Effector memory CD4-positive, alpha-beta T cell (primary cell): ENCODE measurements around the gene POLR2E.
"Not testable (repeated sequence)": the region's sequence is repeated elsewhere in the genome, so short reads cannot be mapped to it uniquely, and the experiment has no call there.

Experiments
- DNase-seq, 3 donors: peaks; one replicate each; pipeline ENCODE4 v3.0.0-alpha.2; 2020
- H3K27ac ChIP-seq: 2 replicates; pipeline ENCODE4 v1.7.0; 2013; ENCODE audit warnings: mild to moderate bottlenecking, low read length, moderate library complexity; ENCODE audit not compliant: insufficient read depth, poor library complexity, severe bottlenecking
- H3K27me3 ChIP-seq: replicated peaks from 2 replicates; pipeline ENCODE4 v1.7.0; 2013; ENCODE audit warnings: mild to moderate bottlenecking, low read length; ENCODE audit not compliant: insufficient read depth, control insufficient read depth, poor library complexity, severe bottlenecking
- H3K36me3 ChIP-seq: 2 replicates; pipeline ENCODE4 v1.7.0; 2013; ENCODE audit warnings: mild to moderate bottlenecking, low read length, moderate library complexity; ENCODE audit not compliant: control insufficient read depth, insufficient read depth
- H3K4me1 ChIP-seq: 2 replicates; pipeline ENCODE4 v1.7.0; 2013; ENCODE audit warnings: low read length, mild to moderate bottlenecking; ENCODE audit not compliant: control insufficient read depth, insufficient read depth, poor library complexity, severe bottlenecking
- H3K4me3 ChIP-seq: 2 replicates; pipeline ENCODE4 v1.7.0; 2013; ENCODE audit warnings: low read length, low read depth, mild to moderate bottlenecking; ENCODE audit not compliant: insufficient read depth, poor library complexity, severe bottlenecking
- H3K9me3 ChIP-seq: 2 replicates; pipeline ENCODE4 v1.7.0; 2013; ENCODE audit warnings: mild to moderate bottlenecking, low read length, moderate library complexity; ENCODE audit not compliant: control insufficient read depth

The POLR2E gene

DNA sequence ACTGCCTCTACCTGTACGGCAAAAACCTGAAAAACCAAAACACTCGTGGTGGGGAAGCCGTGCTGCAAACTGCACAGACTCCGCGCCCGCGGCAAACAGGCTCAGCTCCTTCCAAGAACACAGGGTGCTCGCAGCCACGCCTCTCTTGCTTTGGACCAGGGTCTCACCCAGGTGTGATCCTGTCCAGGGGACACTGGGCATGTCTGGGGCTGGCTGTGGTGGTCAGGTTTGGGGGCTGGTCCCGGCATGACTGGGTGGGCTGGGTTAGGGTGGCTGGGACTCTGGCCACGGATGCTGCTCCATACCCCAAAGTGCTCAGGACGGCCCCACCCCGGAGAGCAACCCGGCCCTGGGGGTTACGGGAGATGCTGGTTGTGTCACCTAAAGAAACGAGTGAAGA, 22.5 kb upstream of the POLR2E start:
- Histone ChIP-seq H3K36me3 (peaks cover 81% of the 10 kb centered on the region), H3K27me3 (no peaks in the 10 kb centered on the region), H3K4me1 (peaks cover 10% of the 10 kb centered on the region), H3K9me3 (no peaks in the 10 kb centered on the region), H3K4me3 (no peak overlapping the region), H3K27ac (no peak overlapping the region)
- DNase-seq = no peak

DNA sequence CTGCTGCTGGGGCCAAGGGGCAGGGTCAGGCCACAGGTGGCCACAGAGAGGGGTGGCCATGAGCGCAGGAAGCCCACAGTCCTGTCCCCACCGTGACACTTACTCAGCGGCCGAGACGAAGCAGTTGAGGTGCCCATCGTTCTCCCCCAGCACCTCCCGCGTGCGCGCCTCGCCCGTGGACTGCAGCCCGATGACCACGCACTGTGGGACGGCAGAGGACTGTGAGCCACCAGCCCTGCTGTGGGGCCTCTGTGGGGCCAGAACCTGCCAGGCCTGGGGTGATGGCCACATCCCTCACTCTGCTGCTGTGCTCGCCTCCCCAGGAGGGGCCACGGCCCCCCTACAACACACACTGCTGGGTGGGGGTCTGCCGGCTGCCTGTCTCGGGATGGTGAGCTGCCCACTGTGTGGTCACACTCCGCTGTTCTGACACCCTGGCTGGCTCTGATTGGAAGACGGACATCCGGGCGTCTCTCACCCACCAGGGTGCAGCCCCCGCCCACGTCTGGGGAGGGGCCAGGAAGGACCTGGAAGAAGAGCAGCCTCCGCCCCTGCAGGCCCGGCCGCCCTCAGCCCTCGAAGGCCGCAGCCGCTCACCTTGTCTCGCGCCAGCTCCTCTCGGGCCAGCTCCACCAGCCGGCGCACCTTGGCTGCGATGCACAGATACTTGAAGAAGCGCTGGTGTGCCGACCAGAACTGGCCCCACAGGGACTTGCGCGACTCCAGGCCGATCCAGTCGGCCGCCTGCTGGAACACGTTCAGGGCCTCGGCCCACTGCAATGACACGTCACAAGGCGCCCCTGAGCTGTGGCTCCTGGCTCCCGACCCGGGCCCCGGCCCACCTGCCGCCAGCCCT, 21.8 kb upstream of the POLR2E start:
- peaks cover 83% of the 10 kb centered on the region for H3K36me3 ChIP-seq
- H3K27ac ChIP-seq = no peak overlapping the region
- H3K27me3 ChIP-seq = no peaks in the 10 kb centered on the region
- H3K9me3 ChIP-seq = no peaks in the 10 kb centered on the region
- H3K4me3 ChIP-seq = no peak overlapping the region
- DNase-seq = no peak
- H3K4me1 ChIP-seq = peaks cover 10% of the 10 kb centered on the region

DNA sequence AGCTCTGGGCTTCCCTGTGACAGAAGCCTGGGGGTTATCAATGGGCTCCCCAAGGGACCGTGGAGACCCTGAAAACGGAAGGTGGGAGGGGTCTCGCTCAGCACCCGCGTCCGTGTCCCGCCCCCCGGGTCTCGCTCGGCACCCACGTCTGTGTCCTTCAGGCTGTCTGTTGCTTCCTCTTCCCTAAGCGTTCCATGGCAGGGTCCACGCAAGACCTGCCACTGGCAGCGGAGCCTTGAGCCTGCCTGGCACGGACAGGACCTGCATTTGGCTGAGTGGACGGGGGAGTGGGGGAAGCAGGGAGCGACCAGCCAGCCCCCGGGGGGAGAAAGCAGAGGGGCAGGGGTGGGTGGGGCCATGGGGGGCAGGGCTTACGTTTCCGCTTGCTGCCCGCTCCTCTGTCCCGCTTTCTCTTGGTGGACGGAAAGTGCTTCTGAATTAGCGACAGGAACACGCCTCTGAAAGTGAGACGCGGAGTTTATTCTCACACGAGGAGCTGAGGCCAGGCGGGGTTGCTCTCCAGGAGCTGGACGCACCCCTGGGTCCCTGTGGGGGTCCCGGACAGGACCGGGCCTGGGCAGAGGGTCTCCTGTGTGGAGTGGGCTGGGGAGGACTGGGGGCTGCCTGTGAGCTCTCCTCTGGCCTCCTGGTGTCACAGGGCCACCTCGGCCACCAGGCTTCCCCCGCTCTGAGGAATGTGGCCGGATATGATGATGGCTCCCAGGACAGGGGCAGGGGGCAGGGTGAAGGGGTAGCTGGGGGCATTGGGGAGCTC, 20.7 kb upstream of the POLR2E start:
- no peak overlapping the region for H3K4me3 ChIP-seq
- H3K36me3 ChIP-seq = peaks cover 78% of the 10 kb centered on the region
- no peaks in the 10 kb centered on the region for H3K9me3 ChIP-seq
- no peak for DNase-seq
- no peak overlapping the region for H3K27ac ChIP-seq
- H3K4me1 ChIP-seq = peaks cover 10% of the 10 kb centered on the region
- no peaks in the 10 kb centered on the region for H3K27me3 ChIP-seq

DNA sequence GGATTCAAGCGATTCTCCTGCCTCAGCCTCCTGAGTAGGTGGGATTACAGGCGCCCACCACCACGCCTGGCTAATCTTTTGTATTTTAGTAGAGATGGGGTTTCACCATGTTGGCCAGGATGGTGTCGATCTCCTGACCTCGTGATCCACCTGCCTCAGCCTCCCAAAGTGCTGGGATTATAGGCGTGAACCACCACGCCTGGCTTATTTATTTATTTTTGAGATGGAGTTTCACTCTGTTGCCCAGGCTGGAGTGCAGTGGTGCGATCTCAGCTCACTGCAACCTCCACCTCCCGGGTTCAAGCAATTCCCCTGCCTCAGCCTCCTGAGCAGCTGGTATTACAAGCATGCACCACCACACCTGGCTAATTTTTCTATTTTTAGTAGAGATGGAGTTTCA, 19.6 kb upstream of the POLR2E start:
- not testable (repeated sequence) for H3K27ac ChIP-seq, H3K9me3 ChIP-seq, H3K4me1 ChIP-seq, DNase-seq, H3K27me3 ChIP-seq, H3K4me3 ChIP-seq
- peaks cover 79% of the 10 kb centered on the region for H3K36me3 ChIP-seq

DNA sequence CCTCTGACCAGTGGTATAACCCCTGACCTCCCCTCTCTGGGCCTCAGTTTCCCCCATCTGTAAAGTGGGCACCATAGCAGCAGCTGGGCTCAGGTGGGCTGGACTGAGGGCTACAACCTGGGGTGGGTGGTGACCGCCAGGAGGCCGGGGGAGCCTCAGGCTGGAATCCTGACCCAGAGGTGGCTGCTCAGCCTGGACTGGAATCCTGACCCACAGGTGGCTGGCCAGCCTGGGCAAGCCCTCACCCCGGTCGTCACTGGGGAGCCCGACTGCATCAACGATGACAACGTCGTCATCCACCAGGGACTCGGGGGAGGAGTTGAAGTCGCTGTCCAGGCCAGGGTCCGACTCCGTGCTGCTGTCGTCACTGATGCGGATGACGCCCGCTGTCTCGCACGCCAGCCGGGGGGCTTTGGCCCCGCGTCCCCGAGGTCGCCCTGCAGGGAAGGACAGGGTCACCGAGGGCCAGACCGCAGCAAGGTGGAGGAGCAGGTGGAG, 18.9 kb upstream of the POLR2E start:
- H3K36me3 ChIP-seq = peaks cover 78% of the 10 kb centered on the region
- no peak for DNase-seq
- no peak overlapping the region for H3K27ac ChIP-seq

DNA sequence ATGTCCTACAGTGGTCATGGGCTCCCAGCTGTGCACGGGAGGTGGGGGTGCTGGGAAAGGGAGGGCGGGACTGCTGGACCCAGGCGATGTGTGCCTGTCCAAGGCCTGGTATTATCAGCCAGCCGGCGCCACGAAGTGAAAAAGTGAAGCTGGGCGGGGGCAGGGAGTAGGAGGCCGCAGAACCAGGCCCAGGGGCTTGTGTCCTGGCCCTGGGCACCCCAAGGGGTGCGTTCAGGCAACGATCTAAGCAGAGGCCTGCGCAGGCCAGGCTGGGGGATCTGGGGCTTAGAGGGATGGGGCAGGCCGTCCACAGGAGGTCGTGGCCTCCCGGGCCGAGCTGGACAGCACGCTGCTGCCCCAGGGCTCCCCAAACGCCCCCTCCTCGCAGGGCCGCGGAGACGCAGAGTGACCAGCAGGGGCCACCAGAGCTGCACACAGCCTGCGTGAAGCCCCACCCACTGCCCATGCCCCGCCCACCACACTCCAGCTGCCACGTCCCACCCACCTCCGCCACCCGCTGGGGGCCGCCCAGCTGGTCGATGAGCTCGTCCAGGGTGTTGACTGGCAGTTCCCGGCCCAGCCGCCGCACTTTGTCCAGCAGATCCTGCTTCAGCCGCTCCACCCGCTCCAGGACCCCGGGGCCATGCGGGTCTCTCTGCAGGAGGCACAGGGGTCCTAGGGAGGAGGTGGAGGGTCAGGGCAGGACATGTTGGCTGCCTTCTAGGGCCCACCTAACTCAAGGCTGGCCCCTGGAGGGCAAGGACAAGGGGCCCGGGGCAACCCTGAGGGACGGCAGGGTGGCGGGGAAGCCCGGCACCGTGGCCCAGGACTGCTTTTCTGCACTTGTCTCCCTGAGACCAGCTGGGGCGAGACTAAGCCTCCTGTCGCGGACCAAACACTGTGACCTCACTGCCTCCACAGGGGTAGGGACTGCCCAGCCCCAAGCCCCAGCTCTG, 18.1 kb upstream of the POLR2E start:
- peak; percentile 61 to 77 (median 69) for DNase-seq
- H3K36me3 ChIP-seq = peaks cover 76% of the 10 kb centered on the region
- peak overlapping the region; percentile 42 for H3K27ac ChIP-seq

More for the DNA sequence above, 18.9 kb upstream of the POLR2E start:
- H3K4me1 ChIP-seq = peaks cover 10% of the 10 kb centered on the region
- no peaks in the 10 kb centered on the region for H3K9me3 ChIP-seq
- no peaks in the 10 kb centered on the region for H3K27me3 ChIP-seq
- H3K4me3 ChIP-seq = no peak overlapping the region

DNA sequence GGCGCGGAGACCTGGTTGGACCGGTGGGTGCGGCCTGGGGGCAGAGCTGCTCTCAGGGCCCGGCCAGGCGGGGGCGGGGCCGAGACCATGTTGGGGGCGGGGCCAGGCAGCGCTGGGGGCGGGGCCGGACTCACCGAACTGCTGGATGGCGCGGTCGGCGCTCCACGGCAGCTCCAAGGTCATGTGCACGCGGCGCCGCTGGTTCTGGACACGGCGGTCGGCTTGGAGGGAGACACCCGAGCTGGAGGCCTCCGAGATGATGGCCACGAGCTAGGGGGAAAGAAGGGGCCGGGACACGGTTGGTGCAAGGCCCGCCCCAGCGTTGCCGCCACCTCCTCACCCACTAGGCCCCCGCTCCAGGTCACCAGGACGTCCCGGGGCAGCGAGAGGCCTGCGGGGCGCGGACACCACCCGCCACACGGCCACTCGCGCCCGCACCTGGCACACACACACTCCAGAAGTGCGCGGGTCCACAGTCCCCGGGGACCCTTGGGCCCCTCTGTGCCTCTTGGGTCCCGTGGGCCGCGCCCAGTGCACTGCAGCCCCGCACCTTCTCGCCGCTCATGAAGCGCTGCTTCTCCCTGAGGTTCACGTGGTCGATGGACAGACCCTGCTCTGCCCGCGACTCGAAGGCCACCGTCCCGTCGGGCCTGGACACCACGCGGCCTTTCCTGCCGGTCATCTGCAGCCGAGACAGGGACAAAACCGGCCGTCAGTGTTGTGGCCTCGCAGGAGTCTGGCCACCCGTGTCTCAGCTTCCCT, 17.3 kb upstream of the POLR2E start:
- Histone ChIP-seq H3K36me3 (peaks cover 73% of the 10 kb centered on the region), H3K4me3 (no peak overlapping the region), H3K9me3 (no peaks in the 10 kb centered on the region), H3K27me3 (no peaks in the 10 kb centered on the region), H3K4me1 (peaks cover 10% of the 10 kb centered on the region), H3K27ac (peak overlapping the region; percentile 4)
- DNase-seq = no peak

More for the DNA sequence above, 18.1 kb upstream of the POLR2E start:
- Histone ChIP-seq H3K4me1 (peaks cover 10% of the 10 kb centered on the region), H3K4me3 (no peak overlapping the region), H3K9me3 (no peaks in the 10 kb centered on the region), H3K27me3 (no peaks in the 10 kb centered on the region)

DNA sequence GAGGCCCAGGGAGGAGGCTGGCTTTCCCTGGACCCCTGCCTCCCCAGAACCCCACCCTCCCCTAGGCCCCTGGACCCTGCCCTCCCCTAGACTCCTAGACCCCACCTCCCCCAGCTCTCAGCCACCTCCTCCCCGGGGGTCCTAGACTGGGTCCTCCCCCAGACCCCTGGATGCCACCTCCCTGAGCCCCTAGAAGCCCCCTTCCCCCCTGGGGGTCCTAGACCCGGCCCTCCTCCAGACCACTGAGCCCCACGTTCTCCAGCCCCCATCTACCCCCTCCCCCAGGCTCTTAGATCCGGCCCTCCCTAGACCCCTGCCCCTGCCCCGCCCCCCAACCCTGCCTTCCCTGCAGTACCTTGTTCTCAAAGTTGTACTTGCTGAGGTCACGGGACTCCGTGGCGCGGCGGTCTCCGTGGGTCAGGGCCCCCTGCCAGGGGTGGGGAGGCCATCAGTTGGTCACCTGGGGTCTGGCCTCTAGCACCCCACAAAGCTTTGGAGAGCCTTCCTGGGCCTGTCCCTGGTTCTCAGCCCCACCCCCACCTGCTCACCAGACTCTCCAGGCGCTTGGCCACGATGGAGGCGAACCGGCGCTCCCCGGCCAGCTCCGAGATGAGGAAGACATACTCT, 16.6 kb upstream of the POLR2E start:
- no peak for DNase-seq
- Histone ChIP-seq H3K27ac (peak overlapping the region; percentile 4), H3K9me3 (no peaks in the 10 kb centered on the region), H3K36me3 (peaks cover 73% of the 10 kb centered on the region), H3K4me3 (no peak overlapping the region), H3K4me1 (peaks cover 10% of the 10 kb centered on the region), H3K27me3 (no peaks in the 10 kb centered on the region)
